Tibial nerve (tissue), 3 donors: ENCODE data around the gene PAPPA.

Experiments used
- CTCF ChIP-seq, 5 experiments: fragments of 200-600 bp in 3 of 5; fragments of 450-650 bp in 2 of 5; sonication (generic) in 3 of 5; IDR thresholded peaks; one replicate each; pipeline ENCODE4 v1.5.1; 2016 to 2019; ENCODE audit warnings: antibody characterized with exemption in 5 of 5, mild to moderate bottlenecking in 3 of 5, moderate library complexity in 2 of 5
- POLR2A ChIP-seq, 2 donors: fragments of 450-650 bp; IDR thresholded peaks; one replicate each; pipeline ENCODE4 v1.6.1; 2017; ENCODE audit warnings: antibody characterized with exemption in 2 of 2, mild to moderate bottlenecking in 2 of 2, moderate library complexity in 2 of 2

GRCh38 chr9:116406469-116406868 is 252.9 kb downstream of the PAPPA start:
- no peak for TF ChIP-seq CTCF (IDR thresholded peaks at IDR 0.05)
- TF ChIP-seq POLR2A (IDR thresholded peaks at IDR 0.05), result no peak
